NCI-H2196 (cell line): ENCODE results near the gene ANO2.
"Not testable (repeated sequence)": the region's sequence is repeated elsewhere in the genome, so short reads cannot be mapped to it uniquely, and the experiment has no call there.

Source experiments
- DNase-seq: peaks from one replicate; lab custom pipeline; 2025; ENCODE audit not compliant: unreplicated experiment; lab: John Stamatoyannopoulos, UW

ANO2 gene

GRCh38 chr12:5688226-5688625 lies 256.8 kb downstream of the ANO2 start:
- no peak for DNase-seq

GRCh38 chr12:5685935-5686334 lies 259.1 kb downstream of the ANO2 start:
- no peak for DNase-seq

- DNase-seq, result no peak
These were observed 260.1 kb downstream of the ANO2 start for GRCh38 chr12:5684989-5685388.

- no peak for DNase-seq
These were observed 262.5 kb downstream of the ANO2 start for GRCh38 chr12:5682581-5682980.

GRCh38 chr12:5678176-5678575 lies 266.9 kb downstream of the ANO2 start:
- DNase-seq, result no peak

- not testable (repeated sequence) for DNase-seq
These were observed 275.4 kb downstream of the ANO2 start for GRCh38 chr12:5669624-5670023.

- DNase-seq, result no peak
These were observed 279.4 kb downstream of the ANO2 start for GRCh38 chr12:5665615-5666014.

GRCh38 chr12:5661811-5662210 lies 283.2 kb downstream of the ANO2 start:
- DNase-seq, result no peak

- no peak for DNase-seq
These were observed 284.8 kb downstream of the ANO2 start for GRCh38 chr12:5660238-5660637.

GRCh38 chr12:5658339-5658941 lies 286.6 kb downstream of the ANO2 start:
- not testable (repeated sequence) for DNase-seq

- no peak for DNase-seq
These were observed 288.2 kb downstream of the ANO2 start for GRCh38 chr12:5656836-5657235.

GRCh38 chr12:5655120-5655519 lies 289.9 kb downstream of the ANO2 start:
- DNase-seq, result no peak

GRCh38 chr12:5654019-5654418 lies 291.0 kb downstream of the ANO2 start:
- no peak for DNase-seq

- DNase-seq, result no peak
These were observed 294.1 kb downstream of the ANO2 start for GRCh38 chr12:5650829-5651461.

GRCh38 chr12:5650281-5650680 lies 294.8 kb downstream of the ANO2 start:
- no peak for DNase-seq

GRCh38 chr12:5648692-5649359 lies 296.2 kb downstream of the ANO2 start:
- DNase-seq, result no peak

- no peak for DNase-seq
These were observed 301.8 kb downstream of the ANO2 start for GRCh38 chr12:5643266-5643665.

GRCh38 chr12:5637698-5638097 lies 307.4 kb downstream of the ANO2 start:
- no peak for DNase-seq

- no peak for DNase-seq
These were observed 308.2 kb downstream of the ANO2 start for GRCh38 chr12:5636907-5637306.

GRCh38 chr12:5633106-5633505 lies 312.0 kb downstream of the ANO2 start:
- no peak for DNase-seq

- no peak for DNase-seq
These were observed 312.6 kb downstream of the ANO2 start for GRCh38 chr12:5632453-5632852.

GRCh38 chr12:5631497-5631896 lies 313.6 kb downstream of the ANO2 start:
- no peak for DNase-seq
